SK-N-SH (cell line): Measurements from ENCODE around the gene FBXO47. TPM values are rescaled to one million over a fixed set of nuclear protein-coding genes. Genes with fewer than 3 reads are reported as not detected.

Experiments used
- CTCF ChIA-PET: fragments of 300-600, 350-600 bp; formaldehyde crosslinking; extraction: SDS; loops from one replicate; lab custom pipeline; 2021; lab: Yijun Ruan, JAX
- POLR2A ChIA-PET: fragments of 350-600 bp; sonication (Branson Sonifier 250); formaldehyde crosslinking; extraction: SDS; loops from one replicate; lab custom pipeline; 2020; ENCODE audit warnings: antibody characterized with exemption, inconsistent platforms; lab: Yijun Ruan, JAX
- DNase-seq: peaks from one replicate; pipeline ENCODE4 v3.0.0; 2012
- H2AFZ ChIP-seq: fragments of 200-600 bp; sonication (generic); 2 replicates; pipeline ENCODE4 v1.8.1; 2016; ENCODE audit warnings: antibody characterized with exemption, mild to moderate bottlenecking, low read depth
- H3F3A ChIP-seq: fragments of 200-600 bp; sonication (generic); replicated peaks from 2 replicates; pipeline ENCODE3; 2016; ENCODE audit warnings: antibody characterized with exemption, mild to moderate bottlenecking; ENCODE audit not compliant: insufficient read depth
- H3K27ac ChIP-seq, 2 experiments: fragments of 200-500 bp in 1 of 2; fragments of 200-600 bp in 1 of 2; sonication (Bioruptor generic) in 1 of 2; sonication (generic), shearing (Covaris generic) in 1 of 2; 2 replicates each; pipeline versions ENCODE4 v1.5.1 to v1.6.1; 2014 to 2016; ENCODE audit warnings: low read depth in 2 of 2, inconsistent platforms in 1 of 2, low read length in 1 of 2, mild to moderate bottlenecking in 1 of 2, mixed read lengths in 1 of 2
- H3K27me3 ChIP-seq: fragments of 200-600 bp; sonication (generic), shearing (Covaris generic); 2 replicates; pipeline ENCODE4 v1.6.1; 2016; ENCODE audit warnings: mixed run types; ENCODE audit not compliant: insufficient read depth
- H3K36me3 ChIP-seq, 2 experiments: fragments of 200-500 bp in 1 of 2; fragments of 200-600 bp in 1 of 2; sonication (Bioruptor generic) in 1 of 2; sonication (generic) in 1 of 2; replicated peaks in 1 of 2; 2 replicates each; pipeline versions ENCODE3 to v1.5.1; 2014 to 2016; ENCODE audit warnings: low read length in 1 of 2, mild to moderate bottlenecking in 1 of 2; ENCODE audit not compliant: insufficient read depth in 2 of 2, control insufficient read depth in 1 of 2
- H3K4me1 ChIP-seq, 2 experiments: fragments of 200-500 bp in 1 of 2; fragments of 200-600 bp in 1 of 2; sonication (Bioruptor generic) in 1 of 2; sonication (generic), shearing (Covaris generic) in 1 of 2; 2 replicates each; pipeline versions ENCODE4 v1.5.1 to v1.6.1; 2014 to 2016; ENCODE audit warnings: low read depth in 1 of 2, low read length in 1 of 2, mixed run types in 1 of 2; ENCODE audit not compliant: insufficient read depth in 2 of 2, control insufficient read depth in 1 of 2
- H3K4me2 ChIP-seq: fragments of 200-600 bp; sonication (generic), shearing (Covaris generic); 2 replicates; pipeline ENCODE4 v1.6.1; 2017; ENCODE audit warnings: mixed run types
- H3K4me3 ChIP-seq, 2 experiments: fragments of 200-500 bp in 1 of 2; fragments of 200-600 bp in 1 of 2; sonication (Bioruptor generic) in 1 of 2; sonication (generic), shearing (Covaris generic) in 1 of 2; 2 replicates each; pipeline versions ENCODE4 v1.5.1 to v1.8.1; 2014 to 2016; ENCODE audit warnings: low read depth in 2 of 2, inconsistent platforms in 1 of 2, low read length in 1 of 2, mild to moderate bottlenecking in 1 of 2, mixed read lengths in 1 of 2, moderate library complexity in 1 of 2
- H3K79me2 ChIP-seq: fragments of 200-600 bp; sonication (generic); 2 replicates; pipeline ENCODE4 v1.8.1; 2017; ENCODE audit warnings: mild to moderate bottlenecking; ENCODE audit not compliant: insufficient read depth
- H3K9ac ChIP-seq: fragments of 200-600 bp; sonication (generic); 2 replicates; pipeline ENCODE4 v1.6.1; 2017; ENCODE audit warnings: mixed run types
- H3K9me2 ChIP-seq: fragments of 200-600 bp; sonication (generic); 2 replicates; pipeline ENCODE4 v1.6.1; 2017; ENCODE audit warnings: mixed run types
- H3K9me3 ChIP-seq: fragments of 200-600 bp; sonication (generic); 2 replicates; pipeline ENCODE4 v1.6.1; 2017; ENCODE audit warnings: mixed run types, mild to moderate bottlenecking, moderate library complexity
- H4K20me1 ChIP-seq: fragments of 200-600 bp; sonication (generic); 2 replicates; pipeline ENCODE4 v1.6.1; 2017; ENCODE audit warnings: mild to moderate bottlenecking, mixed run types; ENCODE audit not compliant: insufficient read depth
- ELF1 ChIP-seq: IDR thresholded peaks from 2 replicates; pipeline ENCODE4 v1.4.0; 2012
- EP300 ChIP-seq, 2 experiments: IDR thresholded peaks; 2 replicates each; pipeline versions ENCODE4 v1.4.0 to v1.6.1; 2012; ENCODE audit warnings: borderline replicate concordance in 1 of 2, low read depth in 1 of 2, low read length in 1 of 2
- FOSL2 ChIP-seq: IDR thresholded peaks from 2 replicates; pipeline ENCODE4 v1.4.0; 2012; ENCODE audit warnings: low read depth, mild to moderate bottlenecking, moderate library complexity, borderline replicate concordance
- FOXM1 ChIP-seq: IDR thresholded peaks from 2 replicates; pipeline ENCODE4 v1.4.0; 2012; ENCODE audit warnings: low read depth, mild to moderate bottlenecking
- JUND ChIP-seq: IDR thresholded peaks from 2 replicates; pipeline ENCODE4 v1.4.0; 2012
- POLR2AphosphoS5 ChIP-seq: IDR thresholded peaks from 2 replicates; pipeline ENCODE4 v1.6.1; 2012; ENCODE audit warnings: low read depth, low read length
- RAD21 ChIP-seq: IDR thresholded peaks from 2 replicates; pipeline ENCODE4 v1.6.1; 2012; ENCODE audit warnings: mild to moderate bottlenecking, low read length
- SIN3A ChIP-seq: IDR thresholded peaks from 2 replicates; pipeline ENCODE4 v1.6.1; 2012; ENCODE audit warnings: low read depth, mild to moderate bottlenecking, low read length, moderate library complexity, borderline replicate concordance
- SMC3 ChIP-seq: IDR thresholded peaks from 2 replicates; pipeline ENCODE4 v1.6.1; 2012; ENCODE audit warnings: low read depth, low read length, improper control_type of control experiment
- YY1 ChIP-seq: IDR thresholded peaks from 2 replicates; pipeline ENCODE4 v1.4.0; 2012; ENCODE audit warnings: low read depth, mild to moderate bottlenecking
- WGBS: methylation state at CpG from one replicate; pipeline ENCODE4 v1.1.6; 2017; ENCODE audit warnings: low lambda C conversion rate; 5-methylcytosine and 5-hydroxymethylcytosine counted together
- polyA plus RNA-seq, 3 experiments: library from polyadenylated mRNA; depleted of rRNA; stranded (reverse); fragments of >200 nt; gene quantifications; 2 replicates each; pipeline ENCODE4 v1.2.3, GENCODE V29; 2012
- TF ChIP-seq, protein P1 (sequence below): IDR thresholded peaks from 2 replicates; pipeline ENCODE4 v1.4.0; 2012; ENCODE audit warnings: low read depth
- TF ChIP-seq, protein P2 (sequence below): IDR thresholded peaks from 2 replicates; pipeline ENCODE4 v1.6.1; 2012; ENCODE audit warnings: mild to moderate bottlenecking, low read depth, low read length, moderate library complexity
- TF ChIP-seq, protein P3 (sequence below): IDR thresholded peaks from 2 replicates; pipeline ENCODE4 v1.4.0; 2012; ENCODE audit warnings: low read depth, borderline replicate concordance

FBXO47 gene
- polyA plus RNA-seq, 1 of the 3 experiments (the other 2 are of a cell fraction), result not detected

- Histone ChIP-seq H3K4me1 (peaks cover 5 to 20% of the 10 kb centered on the region in 2 experiments; a peak in 2 of 4 replicates), H3K4me3 (no peak overlapping the region), H3K27me3 (no peaks in the 10 kb centered on the region), H3K9me3 (no peaks in the 10 kb centered on the region), H3K9ac (no peak overlapping the region), H3K27ac (no peak overlapping the region), H3K79me2 (peaks cover 96% of the 10 kb centered on the region), H3K36me3 (peaks cover 44 to 51% of the 10 kb centered on the region in 2 experiments), H2AFZ (no peak overlapping the region), H3F3A (peaks cover 7% of the 10 kb centered on the region), H4K20me1 (peaks cover 91% of the 10 kb centered on the region), H3K9me2 (no peaks in the 10 kb centered on the region), H3K4me2 (no peak overlapping the region)
- CTCF ChIA-PET, result no interaction called here
- WGBS, result 87% methylated on average over 8 of the region's 9 CpGs
- POLR2A ChIA-PET, result no interaction called here
- TF ChIP-seq FOSL2, result no peak
- no peak for TF ChIP-seq ELF1
- TF ChIP-seq JUND, result no peak
- TF ChIP-seq, protein P1, sequence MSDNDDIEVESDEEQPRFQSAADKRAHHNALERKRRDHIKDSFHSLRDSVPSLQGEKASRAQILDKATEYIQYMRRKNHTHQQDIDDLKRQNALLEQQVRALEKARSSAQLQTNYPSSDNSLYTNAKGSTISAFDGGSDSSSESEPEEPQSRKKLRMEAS, result no peak
- no peak for TF ChIP-seq RAD21
- no peak for TF ChIP-seq YY1
- no peak for TF ChIP-seq SMC3
- TF ChIP-seq, protein P2, sequence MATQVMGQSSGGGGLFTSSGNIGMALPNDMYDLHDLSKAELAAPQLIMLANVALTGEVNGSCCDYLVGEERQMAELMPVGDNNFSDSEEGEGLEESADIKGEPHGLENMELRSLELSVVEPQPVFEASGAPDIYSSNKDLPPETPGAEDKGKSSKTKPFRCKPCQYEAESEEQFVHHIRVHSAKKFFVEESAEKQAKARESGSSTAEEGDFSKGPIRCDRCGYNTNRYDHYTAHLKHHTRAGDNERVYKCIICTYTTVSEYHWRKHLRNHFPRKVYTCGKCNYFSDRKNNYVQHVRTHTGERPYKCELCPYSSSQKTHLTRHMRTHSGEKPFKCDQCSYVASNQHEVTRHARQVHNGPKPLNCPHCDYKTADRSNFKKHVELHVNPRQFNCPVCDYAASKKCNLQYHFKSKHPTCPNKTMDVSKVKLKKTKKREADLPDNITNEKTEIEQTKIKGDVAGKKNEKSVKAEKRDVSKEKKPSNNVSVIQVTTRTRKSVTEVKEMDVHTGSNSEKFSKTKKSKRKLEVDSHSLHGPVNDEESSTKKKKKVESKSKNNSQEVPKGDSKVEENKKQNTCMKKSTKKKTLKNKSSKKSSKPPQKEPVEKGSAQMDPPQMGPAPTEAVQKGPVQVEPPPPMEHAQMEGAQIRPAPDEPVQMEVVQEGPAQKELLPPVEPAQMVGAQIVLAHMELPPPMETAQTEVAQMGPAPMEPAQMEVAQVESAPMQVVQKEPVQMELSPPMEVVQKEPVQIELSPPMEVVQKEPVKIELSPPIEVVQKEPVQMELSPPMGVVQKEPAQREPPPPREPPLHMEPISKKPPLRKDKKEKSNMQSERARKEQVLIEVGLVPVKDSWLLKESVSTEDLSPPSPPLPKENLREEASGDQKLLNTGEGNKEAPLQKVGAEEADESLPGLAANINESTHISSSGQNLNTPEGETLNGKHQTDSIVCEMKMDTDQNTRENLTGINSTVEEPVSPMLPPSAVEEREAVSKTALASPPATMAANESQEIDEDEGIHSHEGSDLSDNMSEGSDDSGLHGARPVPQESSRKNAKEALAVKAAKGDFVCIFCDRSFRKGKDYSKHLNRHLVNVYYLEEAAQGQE, result no peak
- no peak for TF ChIP-seq SIN3A
- TF ChIP-seq, protein P3, sequence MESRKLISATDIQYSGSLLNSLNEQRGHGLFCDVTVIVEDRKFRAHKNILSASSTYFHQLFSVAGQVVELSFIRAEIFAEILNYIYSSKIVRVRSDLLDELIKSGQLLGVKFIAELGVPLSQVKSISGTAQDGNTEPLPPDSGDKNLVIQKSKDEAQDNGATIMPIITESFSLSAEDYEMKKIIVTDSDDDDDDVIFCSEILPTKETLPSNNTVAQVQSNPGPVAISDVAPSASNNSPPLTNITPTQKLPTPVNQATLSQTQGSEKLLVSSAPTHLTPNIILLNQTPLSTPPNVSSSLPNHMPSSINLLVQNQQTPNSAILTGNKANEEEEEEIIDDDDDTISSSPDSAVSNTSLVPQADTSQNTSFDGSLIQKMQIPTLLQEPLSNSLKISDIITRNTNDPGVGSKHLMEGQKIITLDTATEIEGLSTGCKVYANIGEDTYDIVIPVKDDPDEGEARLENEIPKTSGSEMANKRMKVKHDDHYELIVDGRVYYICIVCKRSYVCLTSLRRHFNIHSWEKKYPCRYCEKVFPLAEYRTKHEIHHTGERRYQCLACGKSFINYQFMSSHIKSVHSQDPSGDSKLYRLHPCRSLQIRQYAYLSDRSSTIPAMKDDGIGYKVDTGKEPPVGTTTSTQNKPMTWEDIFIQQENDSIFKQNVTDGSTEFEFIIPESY, result no peak
- no peak for TF ChIP-seq POLR2AphosphoS5
- no peak for TF ChIP-seq FOXM1
- no peak for TF ChIP-seq EP300 (IDR thresholded peaks at IDR 0.05; ENCODE audit: borderline replicate concordance in 1 of 2, low read depth in 1 of 2, low read length in 1 of 2)
- DNase-seq, result no peak
These were observed 78.4 kb downstream of the FBXO47 start for GRCh38 chr17:38888842-38889241.
